GM21619 (cell line): ENCODE results near the gene TRIP12.
"Not testable (repeated sequence)": the region's sequence is repeated elsewhere in the genome, so short reads cannot be mapped to it uniquely, and the experiment has no call there.

Source experiments
- ATAC-seq: cut with Tn5 transposase; IDR thresholded peaks from one replicate; pipeline ENCODE4 v1.9.1; 2021; ENCODE audit not compliant: unreplicated experiment

Gene TRIP12

GRCh38 chr2:229921101-229921891, 513 bp downstream of the TRIP12 start:
- ATAC-seq, result peak; percentile 16

GRCh38 chr2:229920011-229920641, 1.7 kb downstream of the TRIP12 start:
- no peak for ATAC-seq

DNA sequence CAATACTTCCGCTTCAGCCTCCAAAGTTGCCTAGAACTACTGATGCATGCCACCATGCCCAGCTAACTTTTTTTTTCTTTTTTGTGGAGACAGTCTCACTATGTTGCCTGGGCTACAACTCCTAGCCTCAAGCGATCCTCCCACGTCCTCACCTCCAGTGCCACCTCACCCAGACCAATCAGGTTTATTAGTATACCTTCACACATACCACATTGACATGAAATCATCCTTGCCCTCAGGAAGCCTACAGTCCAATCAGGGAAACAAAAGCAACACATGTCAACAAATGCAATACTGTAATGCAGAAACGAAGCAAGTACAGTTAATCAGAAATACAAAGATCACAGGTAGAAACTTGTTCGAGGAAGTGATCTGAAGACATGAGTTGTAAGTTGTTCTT, 4.0 kb downstream of the TRIP12 start:
- no peak for ATAC-seq

- ATAC-seq, result no peak
These were observed 7.6 kb downstream of the TRIP12 start for GRCh38 chr2:229914171-229914570.

DNA sequence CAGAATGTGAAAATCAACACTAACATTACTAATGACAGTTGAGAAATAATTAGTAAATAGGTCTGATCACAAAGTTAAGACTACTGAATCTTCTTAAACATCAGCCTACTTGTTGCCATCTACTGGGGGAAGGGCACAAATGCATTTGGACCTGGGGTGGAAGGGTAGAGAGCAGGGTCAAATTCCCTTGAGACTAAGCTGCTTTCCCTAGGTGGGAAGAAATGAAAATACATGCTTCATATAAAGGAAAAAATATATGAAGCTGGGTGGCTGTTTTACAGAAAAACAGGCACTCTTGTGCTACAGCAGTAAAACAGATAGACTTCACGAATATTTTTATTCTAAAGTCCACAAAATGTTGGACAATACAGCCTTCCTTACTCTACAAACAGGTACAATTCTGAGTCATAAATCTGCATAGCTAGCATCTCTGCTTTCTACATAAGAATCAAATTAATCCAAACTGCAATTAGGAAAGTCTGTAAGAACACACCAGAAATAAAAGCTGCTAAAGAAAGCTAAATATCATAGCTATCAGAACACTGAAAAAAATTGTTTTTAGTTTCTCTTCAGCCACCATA, 10.9 kb downstream of the TRIP12 start:
- peak; percentile 71 for ATAC-seq

DNA sequence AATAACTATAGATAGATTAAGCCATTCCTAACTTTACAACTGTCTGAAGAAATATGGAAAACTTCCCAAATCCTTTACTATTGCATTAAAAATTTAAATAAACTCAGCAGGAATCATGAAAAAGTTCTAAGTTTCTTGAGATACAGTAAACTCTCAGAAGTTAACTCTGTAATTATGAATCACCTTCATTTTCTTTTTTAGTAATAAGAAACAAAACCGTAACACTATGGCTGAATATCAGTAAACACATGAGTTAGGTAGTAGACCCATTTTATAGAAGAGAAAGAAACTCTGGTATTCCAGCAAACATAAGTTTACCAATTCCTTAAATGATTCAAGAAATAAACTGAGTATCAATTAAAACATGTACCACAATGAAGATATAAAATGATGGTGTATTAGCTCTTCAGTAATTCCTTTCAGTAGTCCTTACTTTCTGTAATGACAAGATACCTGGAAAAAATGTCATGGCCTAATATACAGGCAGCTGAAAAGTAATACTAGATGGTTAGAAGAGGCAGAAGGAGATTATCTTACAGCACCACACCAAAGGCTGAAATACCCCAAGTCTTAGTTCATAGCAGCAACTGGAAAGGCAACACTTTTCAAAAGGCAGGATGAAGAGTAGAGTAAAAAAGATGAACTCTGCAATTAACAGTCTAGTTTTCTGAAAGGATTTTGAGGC, 11.5 kb downstream of the TRIP12 start:
- ATAC-seq, result peak; percentile 5

GRCh38 chr2:229909090-229909489, 12.7 kb downstream of the TRIP12 start:
- ATAC-seq, result no peak

DNA sequence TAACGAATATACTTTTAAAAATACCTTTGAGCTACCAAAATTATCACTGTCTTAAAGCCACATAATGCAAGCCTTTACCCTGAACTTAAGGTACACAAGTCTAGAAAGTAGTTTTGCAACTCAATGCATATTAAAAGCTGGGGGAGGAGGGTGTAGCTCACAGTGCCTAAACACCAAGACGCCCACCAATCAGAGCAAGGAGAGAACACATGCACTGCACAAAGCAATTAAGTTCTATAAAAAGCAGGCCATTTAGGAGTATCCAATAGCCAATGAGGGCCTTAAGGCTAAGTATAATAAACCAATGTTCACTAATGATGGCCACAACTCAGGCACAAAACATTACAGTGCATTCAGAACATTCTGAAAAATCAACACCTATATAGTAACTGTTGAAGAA, 16.2 kb downstream of the TRIP12 start:
- no peak for ATAC-seq

GRCh38 chr2:229903037-229903436, 18.8 kb downstream of the TRIP12 start:
- no peak for ATAC-seq

DNA sequence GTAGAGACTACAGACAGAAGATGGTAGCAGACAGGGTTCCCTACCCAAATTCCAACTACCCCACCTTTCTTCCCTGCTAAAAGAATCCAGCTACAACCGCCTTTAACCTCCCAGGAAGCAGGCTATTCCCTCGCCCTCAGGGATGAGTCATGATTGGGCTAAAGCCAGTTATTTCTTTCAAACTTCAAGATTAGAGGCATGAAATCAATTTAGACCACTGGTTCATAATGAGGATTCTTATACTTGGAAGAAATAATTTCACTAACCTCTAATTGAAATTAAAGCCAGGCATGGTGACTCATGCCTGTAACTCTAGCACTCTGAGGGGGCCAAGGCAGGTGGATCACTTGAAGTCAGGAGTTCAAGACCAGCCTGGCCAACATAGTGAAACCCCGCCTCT, 20.0 kb downstream of the TRIP12 start:
- no peak for ATAC-seq

DNA sequence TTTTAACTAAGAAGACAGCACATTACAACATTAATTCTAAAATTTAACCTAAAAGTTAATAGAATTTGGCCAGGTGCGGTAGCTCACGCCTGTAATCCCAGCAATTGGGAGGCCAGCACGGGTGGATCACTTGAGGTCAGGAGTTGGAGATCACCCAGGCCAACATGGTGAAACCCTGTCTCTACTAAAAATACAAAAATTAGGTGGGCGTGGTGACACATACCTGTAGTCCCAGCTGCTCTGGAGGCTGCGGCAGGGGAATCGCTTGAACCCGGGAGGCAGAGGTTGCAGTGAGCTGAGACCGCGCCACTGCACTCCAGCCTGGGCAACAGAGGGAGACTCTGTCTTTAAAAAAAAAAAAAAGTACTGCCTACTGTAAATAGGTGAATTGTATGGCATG, 21.3 kb downstream of the TRIP12 start:
- ATAC-seq, result not testable (repeated sequence)

- no peak for ATAC-seq
These were observed 21.8 kb downstream of the TRIP12 start for GRCh38 chr2:229900012-229900411.

GRCh38 chr2:229899604-229900003, 22.2 kb downstream of the TRIP12 start:
- no peak for ATAC-seq

- ATAC-seq, result no peak
These were observed 25.0 kb downstream of the TRIP12 start for GRCh38 chr2:229896857-229897256.

GRCh38 chr2:229889023-229889422, 32.8 kb downstream of the TRIP12 start:
- no peak for ATAC-seq

GRCh38 chr2:229888031-229888430, 33.8 kb downstream of the TRIP12 start:
- no peak for ATAC-seq

DNA sequence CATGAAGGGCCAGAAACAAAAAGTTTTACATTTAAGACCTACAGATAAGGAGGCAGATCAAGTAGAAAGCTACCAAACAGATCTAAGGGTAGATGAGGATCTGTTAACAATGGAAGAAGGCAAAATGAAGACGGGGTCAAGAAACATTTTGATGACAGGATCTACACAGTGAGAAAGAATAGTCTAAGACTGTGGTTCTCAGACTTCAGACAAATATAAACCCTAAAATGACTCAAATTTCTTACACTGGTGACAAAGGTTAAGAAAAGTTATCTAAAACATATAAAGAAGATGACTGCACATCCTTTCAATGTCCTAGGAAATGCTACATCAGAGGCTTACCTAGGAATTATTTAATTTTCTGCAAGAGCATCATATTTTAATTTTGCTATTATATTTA, 34.4 kb downstream of the TRIP12 start:
- no peak for ATAC-seq

DNA sequence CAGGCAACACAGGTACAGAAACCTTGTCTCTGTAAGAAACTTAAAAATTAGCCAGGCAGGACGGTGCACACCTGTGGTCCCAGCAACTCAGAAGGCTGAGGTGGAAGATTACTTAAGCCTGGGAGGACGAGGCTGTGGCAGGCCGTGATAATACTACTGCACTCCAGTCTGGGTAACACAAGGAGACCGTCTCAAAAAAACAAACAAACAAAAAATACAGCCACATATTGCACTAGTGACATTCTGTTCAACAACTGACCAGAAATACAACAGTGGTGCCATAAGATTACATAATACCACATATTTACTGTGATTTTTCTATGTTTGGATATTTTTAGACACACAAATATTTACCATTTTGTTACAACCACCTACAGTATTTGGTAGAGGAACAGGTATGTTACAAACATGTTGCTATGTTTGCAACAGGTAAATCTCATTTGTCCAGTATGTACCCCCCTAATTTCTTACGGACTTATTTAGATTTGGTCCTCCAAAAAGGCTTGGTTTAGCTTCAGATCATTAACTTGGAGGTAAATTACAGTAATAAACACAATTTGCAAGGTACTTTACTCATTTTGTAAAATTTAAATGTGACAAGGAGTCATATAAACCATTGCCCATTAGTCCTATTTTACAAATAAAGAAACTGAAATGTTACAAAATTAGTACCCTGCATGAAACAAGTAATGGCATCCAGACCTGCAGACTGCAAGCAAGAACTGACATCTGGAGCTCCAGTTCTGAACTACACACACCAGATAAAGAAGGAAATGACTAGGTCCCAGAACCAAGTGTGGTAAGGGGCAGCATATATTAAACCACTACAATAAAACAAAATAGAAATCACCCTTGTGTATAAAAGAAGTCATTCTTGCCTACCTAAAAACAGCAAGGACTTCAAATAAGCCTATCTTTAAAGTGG, 36.8 kb downstream of the TRIP12 start:
- peak; percentile 85 for ATAC-seq

- no peak for ATAC-seq
These were observed 39.2 kb downstream of the TRIP12 start for GRCh38 chr2:229882583-229882982.

DNA sequence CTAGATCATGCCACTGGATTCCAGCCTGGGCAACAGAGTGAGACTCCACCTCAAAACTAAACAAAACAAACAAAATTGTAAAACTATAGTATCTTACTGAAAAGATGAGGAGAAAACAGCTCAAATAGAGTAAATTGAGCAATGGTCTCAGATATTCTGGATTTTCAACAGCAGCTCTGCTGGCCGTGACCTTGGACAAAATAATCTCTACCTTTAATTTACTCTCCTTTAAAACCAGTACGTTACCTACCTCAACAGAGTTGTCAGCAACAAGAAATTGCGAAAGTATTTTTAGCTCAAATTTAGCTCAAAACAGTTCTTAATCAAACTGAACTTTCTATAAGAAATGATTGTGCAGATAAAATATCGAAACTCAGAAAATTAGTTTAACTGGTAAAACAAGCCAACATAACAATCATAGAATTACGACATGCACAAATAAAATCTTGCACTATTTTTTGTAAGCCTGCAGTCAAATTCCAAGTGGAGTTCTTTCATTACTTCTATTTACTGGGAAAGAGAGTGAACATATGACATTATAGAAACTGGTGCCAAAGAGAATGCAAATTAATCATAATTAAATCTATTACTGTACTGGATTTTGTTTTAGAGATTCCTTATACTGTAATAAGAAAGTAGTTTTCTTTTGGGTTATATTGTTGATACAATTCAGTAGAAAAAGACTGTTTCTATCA, 40.8 kb downstream of the TRIP12 start:
- ATAC-seq, result no peak
